LNCAP (cell line): Measurements from ENCODE around the gene KITLG.

Experiments used
- CTCF ChIP-seq: fragments of 450-650 bp; IDR thresholded peaks from 2 replicates; pipeline ENCODE4 v1.5.1; 2017; ENCODE audit warnings: mild to moderate bottlenecking

KITLG gene

GRCh38 chr12:88471331-88472045 lies 108.8 kb downstream of the KITLG start:
- TF ChIP-seq CTCF, result no peak

- no peak for TF ChIP-seq CTCF
These were observed 111.1 kb downstream of the KITLG start for GRCh38 chr12:88469154-88469553.

GRCh38 chr12:88468581-88468980 lies 111.7 kb downstream of the KITLG start:
- TF ChIP-seq CTCF, result no peak

- no peak for TF ChIP-seq CTCF
These were observed 121.9 kb downstream of the KITLG start for GRCh38 chr12:88458327-88458726.

- no peak for TF ChIP-seq CTCF
These were observed 126.9 kb downstream of the KITLG start for GRCh38 chr12:88453323-88453722.

GRCh38 chr12:88451205-88451604 lies 129.1 kb downstream of the KITLG start:
- no peak for TF ChIP-seq CTCF

- TF ChIP-seq CTCF, result no peak
These were observed 130.1 kb downstream of the KITLG start for GRCh38 chr12:88450136-88450535.
